ENCODE measurements around the gene RIGI.
A peak's percentile ranks its signal among the peaks of the same experiment; 100 is the strongest.

The RIGI gene

GRCh38 chr9:32526041-32526706 lies at the start of gene RIGI:
TSS of gene RIGI (minus strand) at chr9:32526196. CDS start at chr9:32526166, 30 bp downstream.
- Mint-ChIP-seq H3K27me3 (no peaks in the 10 kb centered on the region), H3K27ac (peak within 1 kb of the TSS; percentile 93), H3K36me3 (ENCODE audit: low read depth) (peaks cover 37% of the 10 kb centered on the region), H3K4me1 (ENCODE audit: low read depth) (peaks cover 49% of the 10 kb centered on the region), H3K4me3 (peak within 1 kb of the TSS; percentile 91), H3K9me3 (no peaks in the 10 kb centered on the region)
- DNase-seq, result peak; percentile 80

DNA sequence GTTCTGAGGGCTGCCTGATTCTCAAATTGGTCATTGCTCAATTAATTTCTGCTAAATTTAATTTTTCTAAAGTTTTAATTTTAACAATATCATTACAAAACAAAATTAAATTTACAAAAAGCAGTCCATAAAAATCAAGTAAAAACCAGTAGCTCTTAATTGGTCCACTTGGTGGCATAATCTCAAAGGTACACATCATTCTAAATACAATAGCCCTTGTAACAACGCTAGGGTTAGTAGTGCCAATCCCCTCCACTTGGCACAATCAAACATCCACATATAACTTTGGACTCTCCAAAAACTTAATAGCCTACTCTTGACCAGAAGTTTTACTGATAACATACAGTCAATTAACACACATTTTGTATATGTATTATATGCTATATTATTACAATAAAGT lies 48.9 kb upstream of the RIGI start:
- no peaks in the 10 kb centered on the region for H3K9me3 Mint-ChIP-seq
- no peak for DNase-seq
- H3K27me3 Mint-ChIP-seq, result peaks cover 16% of the 10 kb centered on the region
- H3K4me1 Mint-ChIP-seq (ENCODE audit: low read depth), result peaks cover 30% of the 10 kb centered on the region
- H3K36me3 Mint-ChIP-seq (ENCODE audit: low read depth), result peaks cover 21% of the 10 kb centered on the region
- no peak overlapping the region for H3K27ac Mint-ChIP-seq
- no peak overlapping the region for H3K4me3 Mint-ChIP-seq

GRCh38 chr9:32573821-32574220 lies 47.8 kb upstream of the RIGI start:
- H3K4me1 Mint-ChIP-seq (ENCODE audit: low read depth), result peaks cover 31% of the 10 kb centered on the region
- no peak for DNase-seq
- H3K27me3 Mint-ChIP-seq, result peaks cover 8% of the 10 kb centered on the region
- H3K36me3 Mint-ChIP-seq (ENCODE audit: low read depth), result peaks cover 28% of the 10 kb centered on the region
- no peaks in the 10 kb centered on the region for H3K9me3 Mint-ChIP-seq
- H3K4me3 Mint-ChIP-seq, result peak overlapping the region; percentile 99
- peak overlapping the region; percentile 99 for H3K27ac Mint-ChIP-seq

DNA sequence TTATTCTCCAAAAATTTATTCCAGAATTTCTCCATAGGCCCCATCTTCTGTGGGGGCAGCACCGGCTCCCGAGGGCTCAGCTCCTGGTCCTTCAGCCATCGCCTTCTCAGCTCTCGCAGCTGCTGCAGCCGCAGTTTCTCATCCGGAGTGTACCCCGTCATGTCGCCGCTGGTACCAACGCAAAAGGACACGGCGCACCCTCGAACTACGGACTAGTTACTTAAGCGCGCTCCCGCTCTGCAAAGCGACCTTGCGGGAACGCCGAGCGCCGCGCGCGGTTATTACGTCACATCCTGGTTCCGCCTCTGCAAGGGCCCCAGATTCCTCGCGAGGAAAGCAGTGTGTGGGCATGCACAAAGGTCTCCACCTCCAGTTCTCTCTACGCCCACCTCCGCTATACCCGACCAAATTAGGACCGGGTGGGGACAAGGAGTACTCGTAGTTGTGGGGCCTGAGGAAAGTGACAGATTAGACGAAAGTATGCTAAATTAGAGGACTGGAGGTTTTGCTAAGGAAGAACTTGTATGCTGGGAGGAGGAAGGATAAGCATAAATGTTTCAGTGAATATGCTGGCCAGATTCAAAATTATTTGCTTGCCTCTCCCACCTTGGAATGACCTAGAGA lies 47.0 kb upstream of the RIGI start, which contains the start of gene NDUFB6:
NDUFB6 (minus strand) TSS at position 260 of the 624 bp plus-strand sequence; CDS start at position 161, 99 bp downstream.
- Mint-ChIP-seq H3K4me3 (peak within 1 kb of the TSS; percentile 99), H3K27ac (peak within 1 kb of the TSS; percentile 99), H3K27me3 (no peaks in the 10 kb centered on the region), H3K9me3 (no peaks in the 10 kb centered on the region), H3K4me1 (ENCODE audit: low read depth) (peaks cover 31% of the 10 kb centered on the region), H3K36me3 (ENCODE audit: low read depth) (peaks cover 33% of the 10 kb centered on the region)
- DNase-seq, result peak; percentile 96

DNA sequence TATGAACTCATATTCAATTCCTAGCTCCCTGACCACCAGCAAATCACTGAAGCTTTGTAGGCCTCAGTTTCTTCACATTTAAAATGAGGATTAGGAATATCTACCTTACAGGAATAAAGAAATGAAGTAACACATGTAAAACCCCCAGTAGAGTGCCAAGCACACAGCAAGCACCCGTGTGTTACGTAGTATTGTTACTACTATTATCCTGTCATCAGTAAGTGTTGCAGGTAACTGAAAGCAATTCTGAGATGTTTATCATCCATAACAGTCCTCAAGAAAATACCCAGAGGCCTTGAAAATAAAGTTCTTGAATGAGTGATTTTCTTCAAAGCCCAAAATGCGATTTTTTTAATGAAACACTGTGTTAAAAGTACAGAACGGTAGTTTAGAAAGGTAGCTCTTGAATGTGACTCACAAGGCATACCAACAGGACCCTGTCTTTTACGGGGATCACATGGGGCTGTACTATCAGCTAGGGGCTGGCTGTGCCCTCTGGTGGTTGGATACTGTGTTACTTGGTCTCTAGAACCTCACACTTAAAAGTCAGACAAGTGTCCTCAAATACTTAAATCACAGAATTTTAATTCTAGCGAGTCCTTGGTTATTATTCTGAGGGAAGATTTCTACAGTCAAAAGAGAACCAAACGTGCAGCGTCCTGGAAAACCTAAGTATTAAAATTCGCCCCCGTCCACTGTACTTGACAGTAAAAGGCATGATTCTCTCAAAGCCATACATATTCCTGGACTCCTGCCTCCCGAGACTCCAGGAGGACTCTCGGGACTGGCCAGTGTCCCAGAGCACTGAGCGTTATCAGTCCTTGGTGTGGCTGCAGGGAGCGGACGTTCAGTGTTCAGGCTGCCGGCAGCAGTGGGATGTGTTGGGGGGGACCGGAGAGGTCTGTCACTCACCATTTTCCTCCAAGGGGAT lies 46.2 kb upstream of the RIGI start:
- Mint-ChIP-seq H3K9me3 (no peaks in the 10 kb centered on the region), H3K36me3 (ENCODE audit: low read depth) (peaks cover 41% of the 10 kb centered on the region), H3K4me3 (peak overlapping the region; percentile 99), H3K27ac (peak overlapping the region; percentile 99), H3K4me1 (ENCODE audit: low read depth) (peaks cover 31% of the 10 kb centered on the region), H3K27me3 (no peaks in the 10 kb centered on the region)
- peak; percentile 67 for DNase-seq

DNA sequence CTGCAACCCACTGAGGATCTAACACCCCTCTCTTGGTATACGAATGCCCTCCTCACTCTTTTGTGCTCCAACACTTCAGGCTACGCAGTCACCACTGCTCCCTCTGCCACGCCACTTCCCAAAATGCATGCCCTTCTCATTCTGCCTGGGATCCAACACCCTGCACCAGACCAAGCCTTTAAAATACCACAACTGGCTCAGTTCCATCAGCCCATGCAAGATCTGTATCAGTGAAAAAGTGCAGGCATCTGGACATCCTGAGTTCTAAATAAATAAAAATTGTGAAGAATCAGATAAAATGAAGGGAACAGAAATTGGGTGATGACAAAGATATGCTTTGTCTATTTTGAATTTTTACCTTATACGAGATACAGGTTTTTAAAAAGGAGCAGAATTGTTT lies 44.3 kb upstream of the RIGI start:
- DNase-seq, result no peak
- H3K9me3 Mint-ChIP-seq, result no peaks in the 10 kb centered on the region
- H3K4me1 Mint-ChIP-seq (ENCODE audit: low read depth), result peaks cover 39% of the 10 kb centered on the region
- peaks cover 61% of the 10 kb centered on the region for H3K36me3 Mint-ChIP-seq (ENCODE audit: low read depth)
- no peak overlapping the region for H3K4me3 Mint-ChIP-seq
- H3K27me3 Mint-ChIP-seq, result no peaks in the 10 kb centered on the region
- H3K27ac Mint-ChIP-seq, result peak overlapping the region; percentile 32

DNA sequence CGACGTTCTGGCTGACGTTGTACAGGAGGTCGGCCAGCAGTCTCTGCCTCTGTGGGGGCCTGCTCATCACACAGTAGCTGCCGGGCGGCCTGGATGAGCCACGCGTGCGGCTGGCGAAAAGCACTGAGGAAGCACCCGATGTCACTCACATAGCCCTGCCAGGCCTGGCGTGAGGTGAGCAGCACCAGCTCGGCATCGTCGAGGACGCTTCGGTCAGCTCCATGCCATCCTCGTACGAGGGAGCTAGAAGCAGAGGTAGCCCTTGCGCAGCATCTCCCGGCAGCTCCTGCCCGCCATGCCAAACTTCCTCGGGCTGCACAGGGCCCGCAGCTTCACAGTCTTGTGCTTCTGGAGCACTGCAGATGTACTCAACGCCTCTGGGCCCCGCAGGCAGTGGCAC lies 40.8 kb upstream of the RIGI start:
- H3K4me1 Mint-ChIP-seq (ENCODE audit: low read depth), result peaks cover 27% of the 10 kb centered on the region
- no peak overlapping the region for H3K27ac Mint-ChIP-seq
- H3K36me3 Mint-ChIP-seq (ENCODE audit: low read depth), result peaks cover 67% of the 10 kb centered on the region
- no peak overlapping the region for H3K4me3 Mint-ChIP-seq
- DNase-seq, result no peak
- no peaks in the 10 kb centered on the region for H3K27me3 Mint-ChIP-seq
- no peaks in the 10 kb centered on the region for H3K9me3 Mint-ChIP-seq

DNA sequence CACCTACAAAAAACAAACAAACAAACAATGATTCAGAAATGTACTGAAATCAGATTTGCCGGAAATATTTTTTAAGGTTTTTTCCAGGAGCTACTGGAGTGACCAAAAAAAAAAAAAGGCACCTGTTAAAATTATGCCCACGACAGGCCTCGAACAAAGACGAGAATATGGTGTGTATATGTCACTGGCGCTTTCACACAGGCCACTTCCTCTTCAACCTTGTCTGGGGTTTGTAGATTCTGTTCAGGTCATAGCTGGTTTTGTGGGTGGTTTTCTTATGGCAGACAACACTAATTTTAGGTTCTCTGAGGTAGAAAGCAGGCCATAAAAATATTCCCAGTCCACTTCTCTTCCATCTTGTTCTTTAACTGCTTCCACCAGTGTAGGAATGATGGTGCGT lies 40.0 kb upstream of the RIGI start:
- no peaks in the 10 kb centered on the region for H3K9me3 Mint-ChIP-seq
- peaks cover 69% of the 10 kb centered on the region for H3K36me3 Mint-ChIP-seq (ENCODE audit: low read depth)
- H3K4me1 Mint-ChIP-seq (ENCODE audit: low read depth), result peaks cover 26% of the 10 kb centered on the region
- no peak for DNase-seq
- H3K4me3 Mint-ChIP-seq, result no peak overlapping the region
- no peak overlapping the region for H3K27ac Mint-ChIP-seq
- H3K27me3 Mint-ChIP-seq, result no peaks in the 10 kb centered on the region

GRCh38 chr9:32558408-32558934 lies 32.5 kb upstream of the RIGI start:
- Mint-ChIP-seq H3K4me1 (ENCODE audit: low read depth) (peaks cover 43% of the 10 kb centered on the region), H3K27me3 (no peaks in the 10 kb centered on the region), H3K36me3 (ENCODE audit: low read depth) (peaks cover 43% of the 10 kb centered on the region), H3K27ac (peak overlapping the region; percentile 73), H3K9me3 (no peaks in the 10 kb centered on the region), H3K4me3 (no peak overlapping the region)
- no peak for DNase-seq

DNA sequence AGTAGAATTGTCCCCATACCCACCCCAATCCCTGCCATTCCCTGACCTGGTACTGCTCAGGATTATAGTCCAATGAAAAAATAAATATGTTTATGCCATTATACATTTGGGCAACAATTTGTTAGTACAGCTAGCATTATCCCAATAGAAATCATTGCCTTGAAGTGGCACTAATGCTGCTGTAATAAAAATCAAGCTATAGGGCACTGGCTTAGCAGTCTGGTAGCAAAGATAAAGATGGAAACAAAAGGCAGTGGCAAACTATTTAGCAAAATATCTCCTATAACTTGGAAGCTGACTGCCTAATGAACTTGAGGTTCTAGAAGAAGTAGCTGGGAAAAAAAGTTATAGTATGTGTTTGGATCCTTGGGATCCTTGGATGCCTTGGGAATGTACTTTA lies 28.6 kb upstream of the RIGI start:
- Mint-ChIP-seq H3K36me3 (ENCODE audit: low read depth) (peaks cover 70% of the 10 kb centered on the region), H3K4me1 (ENCODE audit: low read depth) (peaks cover 44% of the 10 kb centered on the region), H3K4me3 (no peak overlapping the region), H3K27me3 (no peaks in the 10 kb centered on the region), H3K9me3 (no peaks in the 10 kb centered on the region), H3K27ac (peak overlapping the region; percentile 72)
- no peak for DNase-seq

- Mint-ChIP-seq H3K9me3 (no peaks in the 10 kb centered on the region), H3K36me3 (ENCODE audit: low read depth) (peaks cover 70% of the 10 kb centered on the region), H3K4me1 (ENCODE audit: low read depth) (peaks cover 44% of the 10 kb centered on the region), H3K4me3 (peak overlapping the region; percentile 26), H3K27ac (peak overlapping the region; percentile 72), H3K27me3 (no peaks in the 10 kb centered on the region)
- no peak for DNase-seq
Observed at GRCh38 chr9:32554107-32554506, 28.1 kb upstream of the RIGI start.

GRCh38 chr9:32552172-32552872 lies 26.3 kb upstream of the RIGI start, which contains the start of the genes SMIM27 and TOPORS:
TSS of gene SMIM27 (plus strand) at chr9:32552327. CDS start at chr9:32552435, 108 bp downstream.
TSS of gene TOPORS (minus strand) at chr9:32552586. CDS start at chr9:32552436, 150 bp downstream.
- peak within 1 kb of the TSS; percentile 94 for H3K4me3 Mint-ChIP-seq
- H3K4me1 Mint-ChIP-seq (ENCODE audit: low read depth), result peaks cover 46% of the 10 kb centered on the region
- DNase-seq, result peak; percentile 93
- H3K27me3 Mint-ChIP-seq, result no peaks in the 10 kb centered on the region
- peak within 1 kb of the TSS; percentile 99 for H3K27ac Mint-ChIP-seq
- H3K9me3 Mint-ChIP-seq, result no peaks in the 10 kb centered on the region
- peaks cover 73% of the 10 kb centered on the region for H3K36me3 Mint-ChIP-seq (ENCODE audit: low read depth)

DNA sequence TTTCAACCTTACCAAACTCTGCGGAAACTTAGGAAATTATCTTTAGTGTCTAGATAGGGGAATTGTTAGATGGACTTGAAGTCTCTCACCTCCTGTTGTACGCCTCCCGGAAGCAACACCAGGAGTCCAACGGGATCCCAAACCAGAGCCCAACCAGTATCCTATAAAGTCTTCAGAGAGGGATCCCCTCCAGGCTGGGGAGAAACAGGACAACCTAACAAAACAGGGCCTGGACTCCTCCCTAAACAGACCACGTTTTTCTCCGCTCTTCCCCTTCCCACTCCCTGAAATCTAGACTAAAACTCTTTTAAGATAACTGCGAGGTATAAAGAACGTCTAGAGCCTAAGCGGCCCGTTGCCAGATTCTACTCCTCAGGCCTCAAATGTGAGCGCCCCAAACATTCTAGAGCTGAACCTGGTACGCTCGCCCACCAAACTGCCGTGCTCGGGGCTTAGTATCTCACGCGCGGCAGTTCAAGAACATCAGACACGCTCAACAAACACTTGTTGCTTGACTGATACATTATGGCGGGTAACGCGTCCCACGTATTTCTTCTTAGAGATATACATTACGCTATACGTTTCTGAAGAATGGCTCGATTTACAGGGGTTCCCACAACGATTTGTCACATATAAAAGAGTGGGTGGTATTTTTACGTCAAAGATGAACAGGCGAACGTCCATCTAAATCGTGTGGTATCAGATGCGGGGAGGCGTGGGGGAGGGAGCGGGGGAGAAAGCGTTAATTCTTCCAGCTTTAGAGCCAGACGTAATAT lies 25.5 kb upstream of the RIGI start:
- H3K27me3 Mint-ChIP-seq, result no peaks in the 10 kb centered on the region
- peaks cover 79% of the 10 kb centered on the region for H3K36me3 Mint-ChIP-seq (ENCODE audit: low read depth)
- DNase-seq, result peak; percentile 71
- peak overlapping the region; percentile 94 for H3K4me3 Mint-ChIP-seq
- no peaks in the 10 kb centered on the region for H3K9me3 Mint-ChIP-seq
- H3K4me1 Mint-ChIP-seq (ENCODE audit: low read depth), result peaks cover 52% of the 10 kb centered on the region
- H3K27ac Mint-ChIP-seq, result peak overlapping the region; percentile 99

Data from activated T-cell treated with anti-CD3 and anti-CD28 coated beads, Interleukin-2, amount 50 U/mL, for 24 hours (primary cell).